ENCODE data around the gene SMYD3.

SMYD3 gene

DNA sequence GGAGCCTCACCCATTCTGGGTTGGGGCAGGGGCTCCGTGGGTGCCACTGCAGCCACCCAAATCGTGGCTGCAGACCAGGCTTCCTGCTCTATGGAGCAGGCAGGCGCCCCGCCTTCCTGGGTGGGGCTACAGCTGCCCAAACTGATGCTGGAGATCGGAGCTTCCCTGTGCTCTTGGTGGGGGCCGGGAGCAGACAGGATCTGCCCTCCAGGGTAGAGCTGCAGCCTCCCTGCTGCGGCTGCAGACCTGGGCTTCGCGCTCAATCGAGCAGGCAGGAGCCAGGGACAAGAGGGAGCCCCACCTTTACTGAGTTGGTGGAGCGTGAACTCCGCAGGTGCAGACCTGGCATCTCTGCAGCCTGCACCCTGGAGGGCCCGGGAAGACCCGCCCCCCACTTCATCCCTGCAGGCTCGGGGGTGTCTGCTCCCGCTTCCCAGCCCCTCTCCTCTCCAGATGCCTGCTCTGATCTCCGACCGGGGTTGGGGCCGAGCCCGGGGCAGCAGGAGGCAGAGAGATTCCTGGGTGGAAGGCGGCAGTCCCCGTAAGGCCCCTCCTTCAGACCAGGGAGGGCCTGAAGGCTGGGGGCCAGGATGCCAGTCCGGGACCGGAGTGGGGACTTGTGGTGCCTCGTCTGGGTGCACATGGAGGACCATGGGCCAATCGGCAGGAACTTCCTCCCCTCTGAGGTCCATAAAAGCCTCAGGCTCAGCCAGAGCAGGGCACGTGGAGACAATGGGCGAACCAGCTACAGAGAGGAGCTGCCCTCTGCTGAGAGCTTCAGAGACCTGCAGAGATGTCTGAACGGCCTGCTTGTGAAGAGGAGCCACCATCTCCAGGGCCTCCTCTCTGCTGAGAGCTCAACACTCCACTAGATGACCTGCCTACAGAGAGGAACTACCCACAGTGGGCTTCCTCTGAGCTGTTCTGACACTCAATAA lies 359.3 kb downstream of the SMYD3 start:
- no peaks in the 10 kb centered on the region for H3K27me3 ChIP-seq (ENCODE audit: control insufficient read depth, insufficient read depth, low read length)
- H3K4me1 ChIP-seq = no peaks in the 10 kb centered on the region
- no peak overlapping the region for H3K4me3 ChIP-seq (ENCODE audit: low read depth, low read length)
- H3K36me3 ChIP-seq (ENCODE audit: control insufficient read depth, insufficient read depth, low read length) = no peaks in the 10 kb centered on the region
- H3K4me2 ChIP-seq (ENCODE audit: low read length) = no peak overlapping the region
- H3K27ac ChIP-seq = no peak overlapping the region
- no peak overlapping the region for H2AFZ ChIP-seq
- H3K79me2 ChIP-seq = no peaks in the 10 kb centered on the region
- no peaks in the 10 kb centered on the region for H3K9me3 ChIP-seq (ENCODE audit: control insufficient read depth, low read length)
- H3K9ac ChIP-seq = no peak overlapping the region
- TF ChIP-seq CTCF (IDR thresholded peaks at IDR 0.05) = no peak

- Histone ChIP-seq H3K4me1 (no peaks in the 10 kb centered on the region), H3K4me2 (ENCODE audit: low read length) (no peak overlapping the region), H3K36me3 (ENCODE audit: control insufficient read depth, insufficient read depth, low read length) (no peaks in the 10 kb centered on the region), H3K4me3 (ENCODE audit: low read depth, low read length) (no peak overlapping the region), H3K27ac (no peak overlapping the region), H3K9me3 (ENCODE audit: control insufficient read depth, low read length) (no peaks in the 10 kb centered on the region), H3K79me2 (no peaks in the 10 kb centered on the region), H2AFZ (no peak overlapping the region), H3K9ac (no peak overlapping the region), H3K27me3 (ENCODE audit: control insufficient read depth, insufficient read depth, low read length) (no peaks in the 10 kb centered on the region)
- no peak for TF ChIP-seq CTCF (IDR thresholded peaks at IDR 0.05)
Observed at GRCh38 chr1:246146804-246147523, 360.1 kb downstream of the SMYD3 start.

GRCh38 chr1:246145900-246146299 lies 361.2 kb downstream of the SMYD3 start:
- Histone ChIP-seq H2AFZ (no peak overlapping the region), H3K27me3 (ENCODE audit: control insufficient read depth, insufficient read depth, low read length) (no peaks in the 10 kb centered on the region), H3K9me3 (ENCODE audit: control insufficient read depth, low read length) (no peaks in the 10 kb centered on the region), H3K4me3 (ENCODE audit: low read depth, low read length) (no peak overlapping the region), H3K4me2 (ENCODE audit: low read length) (no peak overlapping the region), H3K9ac (no peak overlapping the region), H3K4me1 (peaks cover 2% of the 10 kb centered on the region), H3K36me3 (ENCODE audit: control insufficient read depth, insufficient read depth, low read length) (no peaks in the 10 kb centered on the region), H3K27ac (no peak overlapping the region), H3K79me2 (no peaks in the 10 kb centered on the region)
- no peak for TF ChIP-seq CTCF (IDR thresholded peaks at IDR 0.05)

DNA sequence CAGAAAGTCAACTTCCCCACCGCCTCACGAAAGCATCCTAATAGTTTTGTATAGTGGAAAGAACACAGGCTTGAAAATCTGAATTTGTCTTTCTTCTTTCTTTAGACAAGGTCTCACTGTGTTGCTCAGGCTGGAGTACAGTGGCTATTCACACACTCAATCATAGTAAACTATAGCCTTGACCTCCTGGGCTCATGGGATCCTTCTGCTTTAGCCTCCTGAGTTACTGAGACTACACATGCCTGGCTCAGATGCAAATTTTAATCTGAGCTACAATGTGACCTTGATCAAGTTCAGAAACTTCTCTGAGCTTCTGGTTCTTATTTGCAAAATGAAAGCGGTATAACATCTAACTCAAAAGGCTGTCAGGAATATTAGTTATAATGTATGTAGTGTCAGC lies 362.1 kb downstream of the SMYD3 start:
- H3K4me1 ChIP-seq = peaks cover 2% of the 10 kb centered on the region
- no peak overlapping the region for H3K4me2 ChIP-seq (ENCODE audit: low read length)
- no peak overlapping the region for H3K27ac ChIP-seq
- H3K79me2 ChIP-seq = no peaks in the 10 kb centered on the region
- no peak overlapping the region for H3K4me3 ChIP-seq (ENCODE audit: low read depth, low read length)
- H3K9me3 ChIP-seq (ENCODE audit: control insufficient read depth, low read length) = no peaks in the 10 kb centered on the region
- no peak overlapping the region for H2AFZ ChIP-seq
- H3K27me3 ChIP-seq (ENCODE audit: control insufficient read depth, insufficient read depth, low read length) = no peaks in the 10 kb centered on the region
- H3K9ac ChIP-seq = no peak overlapping the region
- H3K36me3 ChIP-seq (ENCODE audit: control insufficient read depth, insufficient read depth, low read length) = no peaks in the 10 kb centered on the region
- TF ChIP-seq CTCF (IDR thresholded peaks at IDR 0.05) = no peak
